NCI-H446 treated with DMSO at 0.1 percent for 48 hours (cell line): ENCODE results near the gene SVIL.
"Not testable (repeated sequence)": the region's sequence is repeated elsewhere in the genome, so short reads cannot be mapped to it uniquely, and the experiment has no call there.

Experiments
- DNase-seq: peaks from one replicate; lab custom pipeline; 2025; lab: John Stamatoyannopoulos, UW

SVIL gene

GRCh38 chr10:29648983-29649268 lies 14.2 kb upstream of the SVIL start:
- DNase-seq: no peak

- DNase-seq: no peak
These were observed 13.6 kb upstream of the SVIL start for GRCh38 chr10:29648114-29648982.

- DNase-seq: no peak
These were observed 12.7 kb upstream of the SVIL start for GRCh38 chr10:29647478-29647877.

- DNase-seq: no peak
These were observed 12.2 kb upstream of the SVIL start for GRCh38 chr10:29646960-29647461.

GRCh38 chr10:29646238-29646902 lies 11.6 kb upstream of the SVIL start:
- DNase-seq: peak; percentile 93

- DNase-seq: no peak
These were observed 9.2 kb upstream of the SVIL start for GRCh38 chr10:29643771-29644501.

GRCh38 chr10:29642990-29643389 lies 8.2 kb upstream of the SVIL start:
- DNase-seq: no peak

- no peak for DNase-seq
These were observed 2.8 kb upstream of the SVIL start for GRCh38 chr10:29637537-29637936.

- no peak for DNase-seq
These were observed 1.4 kb upstream of the SVIL start for GRCh38 chr10:29636178-29636577.

GRCh38 chr10:29635711-29636144 lies 957 bp upstream of the SVIL start:
- no peak for DNase-seq

- no peak for DNase-seq
These were observed 666 bp downstream of the SVIL start for GRCh38 chr10:29634105-29634504.

- DNase-seq: no peak
These were observed 3.8 kb downstream of the SVIL start for GRCh38 chr10:29631049-29631339.

- no peak for DNase-seq
These were observed 4.3 kb downstream of the SVIL start for GRCh38 chr10:29630205-29631048.

- no peak for DNase-seq
These were observed 5.8 kb downstream of the SVIL start for GRCh38 chr10:29628912-29629526.

GRCh38 chr10:29628311-29628710 lies 6.5 kb downstream of the SVIL start:
- DNase-seq: no peak

GRCh38 chr10:29627201-29628132 lies 7.3 kb downstream of the SVIL start:
- no peak for DNase-seq

- DNase-seq: not testable (repeated sequence)
These were observed 10.4 kb downstream of the SVIL start for GRCh38 chr10:29624357-29624756.

- no peak for DNase-seq
These were observed 11.0 kb downstream of the SVIL start for GRCh38 chr10:29623797-29624196.

GRCh38 chr10:29622382-29622922 lies 12.3 kb downstream of the SVIL start:
- DNase-seq: no peak

GRCh38 chr10:29621161-29621560 lies 13.6 kb downstream of the SVIL start:
- peak; percentile 9 for DNase-seq
